Suprapubic skin (tissue), 4 donors: ENCODE results near the gene PTMA. TPM values are rescaled to one million over a fixed set of nuclear protein-coding genes. Genes with fewer than 3 reads are reported as not detected.

ENCODE experiments used
- DNase-seq, 2 donors: peaks; one replicate each; pipeline ENCODE4 v3.0.0-alpha.2; 2019; ENCODE audit warnings: low spot score in 2 of 2
- H3K27ac ChIP-seq: fragments of 200-600 bp; sonication (generic); one replicate; pipeline ENCODE4 v1.5.1; 2019
- H3K27me3 ChIP-seq: fragments of 200-600 bp; sonication (generic); one replicate; pipeline ENCODE4 v1.5.1; 2019
- H3K36me3 ChIP-seq: fragments of 200-600 bp; sonication (generic); one replicate; pipeline ENCODE4 v1.5.1; 2019
- H3K4me1 ChIP-seq: fragments of 200-600 bp; sonication (generic); one replicate; pipeline ENCODE4 v1.5.1; 2019
- H3K4me3 ChIP-seq: fragments of 200-600 bp; sonication (generic); one replicate; pipeline ENCODE4 v1.5.1; 2019; ENCODE audit warnings: mild to moderate bottlenecking
- H3K9me3 ChIP-seq: fragments of 200-600 bp; sonication (generic); one replicate; pipeline ENCODE4 v1.5.1; 2019
- EP300 ChIP-seq: sonication (generic); formaldehyde crosslinking; IDR thresholded peaks from one replicate; pipeline ENCODE4 v1.6.1; 2017; ENCODE audit warnings: antibody characterized with exemption
- POLR2A ChIP-seq, 2 donors: fragments of 450-650 bp; IDR thresholded peaks; one replicate each; pipeline ENCODE4 v1.6.1; 2017; ENCODE audit warnings: antibody characterized with exemption in 2 of 2, mild to moderate bottlenecking in 2 of 2, moderate library complexity in 2 of 2
- POLR2AphosphoS5 ChIP-seq, 3 donors: sonication (generic); formaldehyde crosslinking; IDR thresholded peaks; one replicate each; pipeline ENCODE4 v1.6.1; 2017; ENCODE audit warnings: antibody characterized with exemption in 3 of 3
- WGBS: methylation state at CpG from one replicate; pipeline ENCODE4 v1.1.5; 2018; 5-methylcytosine and 5-hydroxymethylcytosine counted together
- total RNA-seq, 4 donors: library from RNA; depleted of rRNA; stranded (reverse); fragments of >200 nt; gene quantifications; one replicate each; pipeline ENCODE4 v1.1.0, GENCODE V29; 2016
- TF ChIP-seq, protein P1 (sequence below), 2 donors: fragments of 200-600 bp in 1 of 2; fragments of 450-650 bp in 1 of 2; sonication (generic) in 1 of 2; IDR thresholded peaks; one replicate each; pipeline ENCODE4 v1.5.1; 2016 to 2019; ENCODE audit warnings: antibody characterized with exemption in 2 of 2, mild to moderate bottlenecking in 1 of 2, moderate library complexity in 1 of 2

Gene PTMA
- total RNA-seq, 4 donors from 2014 or later, result 781 to 1,090 (median 1,063) TPM

DNA sequence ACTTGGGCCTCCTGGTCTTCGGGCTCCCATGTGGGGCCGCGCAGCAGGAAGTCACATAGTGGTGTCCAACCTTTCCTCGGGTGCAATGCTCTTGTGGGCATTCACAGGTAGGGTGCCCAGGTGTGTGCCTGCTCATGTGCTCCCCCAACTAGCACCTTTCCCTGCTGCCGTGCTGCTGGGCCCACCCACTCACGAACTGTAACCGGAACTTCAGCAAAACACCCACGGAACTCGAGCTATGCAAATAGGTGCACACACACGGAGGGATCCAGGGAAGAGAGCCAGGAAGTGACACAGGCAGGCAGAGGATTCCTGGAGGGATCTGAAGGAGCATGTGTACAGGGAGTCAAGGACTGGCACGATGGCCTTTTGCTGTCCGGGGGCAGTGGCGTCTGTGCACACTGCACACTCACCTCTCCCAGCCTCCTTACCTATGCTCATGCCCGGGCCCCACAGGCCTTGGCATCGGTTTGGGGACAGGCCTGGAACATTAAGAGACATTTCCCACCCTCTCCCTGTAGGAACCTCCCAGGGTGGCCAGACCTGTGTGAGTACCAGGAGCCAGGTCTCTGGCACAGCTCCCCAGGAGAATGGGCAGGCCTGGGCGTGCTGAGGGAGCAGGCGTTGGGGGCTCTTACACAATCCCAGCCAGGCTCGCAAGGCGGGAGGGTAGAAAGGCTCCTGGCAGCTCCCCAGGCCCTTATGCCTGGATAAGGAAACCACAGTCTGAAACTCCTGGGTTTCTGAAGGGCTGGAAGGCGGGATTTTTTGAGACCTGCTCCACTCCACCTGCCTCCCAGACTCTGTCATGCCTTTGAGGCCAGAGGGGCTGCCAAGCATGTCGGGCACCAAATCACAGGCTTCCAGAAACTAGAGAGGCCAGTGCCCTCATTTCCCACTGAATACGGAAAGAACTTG is 6.6 kb upstream of the PTMA start:
- no peak for TF ChIP-seq EP300
- no peak for TF ChIP-seq POLR2AphosphoS5 (IDR thresholded peaks at IDR 0.05)
- TF ChIP-seq, protein P1, sequence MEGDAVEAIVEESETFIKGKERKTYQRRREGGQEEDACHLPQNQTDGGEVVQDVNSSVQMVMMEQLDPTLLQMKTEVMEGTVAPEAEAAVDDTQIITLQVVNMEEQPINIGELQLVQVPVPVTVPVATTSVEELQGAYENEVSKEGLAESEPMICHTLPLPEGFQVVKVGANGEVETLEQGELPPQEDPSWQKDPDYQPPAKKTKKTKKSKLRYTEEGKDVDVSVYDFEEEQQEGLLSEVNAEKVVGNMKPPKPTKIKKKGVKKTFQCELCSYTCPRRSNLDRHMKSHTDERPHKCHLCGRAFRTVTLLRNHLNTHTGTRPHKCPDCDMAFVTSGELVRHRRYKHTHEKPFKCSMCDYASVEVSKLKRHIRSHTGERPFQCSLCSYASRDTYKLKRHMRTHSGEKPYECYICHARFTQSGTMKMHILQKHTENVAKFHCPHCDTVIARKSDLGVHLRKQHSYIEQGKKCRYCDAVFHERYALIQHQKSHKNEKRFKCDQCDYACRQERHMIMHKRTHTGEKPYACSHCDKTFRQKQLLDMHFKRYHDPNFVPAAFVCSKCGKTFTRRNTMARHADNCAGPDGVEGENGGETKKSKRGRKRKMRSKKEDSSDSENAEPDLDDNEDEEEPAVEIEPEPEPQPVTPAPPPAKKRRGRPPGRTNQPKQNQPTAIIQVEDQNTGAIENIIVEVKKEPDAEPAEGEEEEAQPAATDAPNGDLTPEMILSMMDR (IDR thresholded peaks at IDR 0.05), result no peak
- no peak for TF ChIP-seq POLR2A (IDR thresholded peaks at IDR 0.05)
- no peaks in the 10 kb centered on the region for H3K36me3 ChIP-seq
- DNase-seq, result peak in 1 of 2 donors; percentile 89
- no peaks in the 10 kb centered on the region for H3K27me3 ChIP-seq
- H3K9me3 ChIP-seq, result no peaks in the 10 kb centered on the region
- 53% methylated on average over 16 of the region's 22 CpGs for WGBS
- H3K4me3 ChIP-seq, result no peak overlapping the region
- H3K27ac ChIP-seq, result peak overlapping the region; percentile 81
- H3K4me1 ChIP-seq, result peaks cover 45% of the 10 kb centered on the region

DNA sequence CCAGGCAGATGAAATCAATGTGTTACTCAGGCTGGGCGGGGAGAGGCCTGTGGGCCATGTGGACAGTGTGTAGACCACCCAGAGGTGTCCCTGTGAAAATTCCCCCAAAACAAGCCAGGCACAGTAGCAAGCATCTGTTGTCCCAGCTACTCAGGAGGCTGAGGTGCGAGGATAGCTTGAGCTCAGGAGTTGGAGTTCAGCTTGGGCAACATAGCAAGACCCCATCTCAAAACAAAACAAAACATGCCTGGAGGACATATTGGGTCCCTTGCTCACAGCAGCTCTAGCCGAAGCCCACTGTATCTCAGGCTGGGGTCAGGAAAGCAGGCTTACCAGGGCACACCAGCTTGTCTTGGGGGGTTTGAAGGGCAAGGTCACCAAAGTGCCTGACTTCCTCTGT is 4.3 kb upstream of the PTMA start:
- no peak for TF ChIP-seq EP300
- TF ChIP-seq POLR2AphosphoS5 (IDR thresholded peaks at IDR 0.05), result no peak
- no peak for TF ChIP-seq POLR2A (IDR thresholded peaks at IDR 0.05)
- TF ChIP-seq, protein P1 (IDR thresholded peaks at IDR 0.05), result no peak
- H3K27ac ChIP-seq, result no peak overlapping the region

DNA sequence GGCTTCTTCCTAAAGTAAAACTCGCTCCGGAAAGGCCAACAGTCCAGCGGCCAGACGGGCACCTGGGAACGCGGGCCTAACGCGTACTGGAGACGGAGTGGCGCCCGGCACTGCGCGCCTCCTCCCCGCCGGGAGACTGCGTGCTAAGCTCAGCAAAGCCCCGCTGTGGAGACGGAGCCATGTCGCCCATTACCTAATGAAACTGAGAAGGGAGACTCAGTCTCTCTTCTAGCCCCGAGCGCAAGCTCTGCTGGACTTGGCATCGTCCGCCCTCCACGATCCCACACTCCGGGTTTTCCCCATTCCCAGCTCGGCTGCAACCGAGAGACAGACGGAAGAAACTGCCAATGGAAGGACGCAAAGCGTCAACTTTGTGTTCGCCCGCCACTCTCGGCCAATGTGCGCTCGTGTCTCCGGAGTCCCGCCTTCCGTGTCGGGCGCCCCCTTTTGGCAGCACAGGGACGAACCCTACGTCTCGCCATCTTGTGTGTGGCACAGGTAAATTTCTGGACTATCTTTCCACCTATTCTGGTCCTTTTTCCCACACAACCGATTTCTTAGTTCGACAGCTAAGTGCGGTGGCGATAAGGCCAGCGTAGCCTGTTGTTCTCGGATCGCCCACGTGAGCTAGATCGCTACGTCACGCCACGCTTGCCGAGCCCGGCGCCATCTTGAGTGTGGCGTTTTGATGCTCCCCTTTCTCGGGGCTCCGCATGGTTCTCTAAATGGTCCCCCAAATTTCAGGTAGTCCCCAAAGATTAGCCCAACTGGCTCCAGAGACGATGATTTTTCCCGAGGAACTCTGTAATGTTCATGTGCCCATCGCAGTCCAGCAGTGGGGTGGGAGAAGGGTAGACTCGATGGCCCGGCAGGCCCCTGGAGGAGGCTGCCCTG is 1.3 kb upstream of the PTMA start:
- WGBS, result under 1% methylated on average over 60 of the region's 66 CpGs
- Histone ChIP-seq H3K36me3 (peaks cover 5% of the 10 kb centered on the region), H3K27me3 (no peaks in the 10 kb centered on the region), H3K4me1 (peaks cover 39% of the 10 kb centered on the region), H3K27ac (peak overlapping the region; percentile 98), H3K4me3 (peak overlapping the region; percentile 98), H3K9me3 (no peaks in the 10 kb centered on the region)
- TF ChIP-seq, protein P1 (IDR thresholded peaks at IDR 0.05), result peak; percentile 55 to 84
- TF ChIP-seq EP300 (no peak), POLR2A (IDR thresholded peaks at IDR 0.05) (peak; percentile 7 to 54), POLR2AphosphoS5 (IDR thresholded peaks at IDR 0.05) (peak; percentile 56 to 100 (median 99))
- peak; percentile 99 to 100 for DNase-seq

More for the DNA sequence above, 4.3 kb upstream of the PTMA start:
- Histone ChIP-seq H3K9me3 (no peaks in the 10 kb centered on the region), H3K36me3 (no peaks in the 10 kb centered on the region), H3K4me3 (no peak overlapping the region), H3K4me1 (peaks cover 44% of the 10 kb centered on the region), H3K27me3 (no peaks in the 10 kb centered on the region)
- no peak for DNase-seq
- 92% methylated on average over 3 of the region's 3 CpGs for WGBS

DNA sequence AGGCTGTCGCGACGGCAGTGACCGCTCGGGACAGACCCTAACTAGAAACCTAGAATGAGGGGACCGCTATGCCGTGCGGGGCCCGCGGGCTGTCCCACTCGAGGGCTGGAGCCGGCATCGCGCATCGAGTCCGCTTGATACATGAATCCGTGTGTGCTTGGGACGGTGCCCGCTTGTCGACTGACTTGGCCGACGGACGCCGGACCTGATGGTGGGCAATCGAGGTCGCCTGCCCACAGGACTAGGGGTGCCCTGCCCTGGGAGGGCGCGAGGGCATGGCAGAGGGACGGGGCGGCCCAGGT is 749 bp upstream of the PTMA start:
- TF ChIP-seq, protein P1 (IDR thresholded peaks at IDR 0.05), result no peak
- TF ChIP-seq POLR2AphosphoS5 (IDR thresholded peaks at IDR 0.05) (peak in 2 of 3 donors; percentile 11 to 49), POLR2A (IDR thresholded peaks at IDR 0.05) (peak in 1 of 2 donors; percentile 31)
- WGBS, result 0% methylated on average over 3 of the region's 30 CpGs
- peak overlapping the region; percentile 98 for H3K4me3 ChIP-seq
- peak; percentile 89 to 93 for DNase-seq
- no peaks in the 10 kb centered on the region for H3K9me3 ChIP-seq
- peaks cover 11% of the 10 kb centered on the region for H3K36me3 ChIP-seq
- H3K27ac ChIP-seq, result peak overlapping the region; percentile 98
- H3K4me1 ChIP-seq, result peaks cover 39% of the 10 kb centered on the region
- H3K27me3 ChIP-seq, result no peaks in the 10 kb centered on the region
